Right kidney (tissue), 1 donor: ENCODE data around the gene SEMA3A.

Source experiments
- DNase-seq: peaks from one replicate; pipeline ENCODE4 v3.0.0-alpha.2; 2016

The SEMA3A gene

DNA sequence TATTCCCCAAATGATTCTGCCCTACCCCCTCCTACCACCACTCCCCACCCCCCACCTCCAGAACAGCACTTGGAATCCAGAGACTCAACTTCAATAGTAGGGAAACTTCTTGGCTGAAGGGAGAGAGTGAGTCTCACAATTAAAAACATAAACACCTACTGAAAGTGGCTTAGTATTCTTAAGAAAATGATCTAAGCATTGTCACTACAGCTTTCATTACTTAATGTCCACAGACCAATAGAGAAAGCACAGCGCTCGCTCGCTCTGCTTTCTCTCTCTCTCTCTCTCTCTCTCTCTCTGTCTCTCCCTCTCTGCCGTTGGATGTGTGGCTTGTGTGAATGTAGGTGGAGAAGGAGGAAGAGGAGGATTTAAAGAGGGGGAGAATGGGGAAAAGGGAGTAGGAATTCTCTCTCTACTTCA is 1.5 kb upstream of the SEMA3A start:
- DNase-seq: no peak

DNA sequence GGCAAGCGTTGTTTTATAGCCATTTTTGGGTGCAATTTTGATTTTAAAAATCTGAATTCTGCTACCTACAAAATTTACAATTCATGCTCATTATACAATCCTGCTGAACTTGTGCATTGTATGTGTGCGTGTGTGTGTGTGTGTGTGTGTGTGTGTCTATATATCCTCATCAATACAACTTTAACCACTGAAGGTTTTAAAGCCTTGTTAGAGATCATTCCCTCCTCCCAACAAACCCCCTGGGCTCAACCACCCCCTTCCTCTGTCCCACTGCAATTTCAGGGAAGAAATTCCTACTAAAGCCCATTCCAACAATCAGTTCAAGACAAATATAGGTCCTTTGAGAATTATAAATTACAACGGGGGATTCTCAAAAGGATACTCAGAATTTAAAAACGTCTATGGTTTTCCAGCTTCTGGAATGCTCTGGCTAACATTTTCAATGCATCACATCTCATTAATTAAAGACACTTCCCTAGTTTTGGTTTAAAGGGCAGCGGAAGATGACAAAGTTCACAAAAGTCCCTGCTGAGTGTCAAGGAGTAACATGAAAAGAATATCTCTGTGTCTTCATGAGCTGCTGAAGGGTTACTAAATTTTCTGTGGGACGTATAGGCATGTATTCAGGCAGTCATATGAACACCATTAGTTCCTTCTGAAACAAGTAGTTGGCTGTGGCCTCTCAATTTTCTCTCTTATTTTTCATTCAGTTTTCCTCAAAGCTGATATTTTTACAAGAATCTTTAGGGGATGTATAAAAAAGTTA is 889 bp upstream of the SEMA3A start:
- peak; percentile 45 for DNase-seq

DNA sequence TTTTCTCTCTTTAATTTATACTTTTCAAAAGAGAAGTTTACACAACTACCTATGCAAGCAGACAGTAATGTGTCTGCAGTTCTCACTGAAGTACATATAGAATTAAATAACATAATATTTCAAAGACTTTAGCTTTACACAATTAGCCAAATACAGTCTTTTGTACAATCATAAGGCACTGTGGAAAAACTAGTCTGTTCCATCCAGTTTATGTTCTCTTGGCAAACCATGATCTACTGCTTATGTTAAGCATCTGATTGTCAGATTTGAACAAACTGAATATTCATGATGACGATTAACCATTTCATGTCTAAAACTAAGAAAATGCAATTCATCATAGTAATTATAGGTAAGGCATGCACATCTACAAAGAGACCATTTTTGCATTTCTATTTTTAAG is 842 bp downstream of the SEMA3A start:
- no peak for DNase-seq

DNA sequence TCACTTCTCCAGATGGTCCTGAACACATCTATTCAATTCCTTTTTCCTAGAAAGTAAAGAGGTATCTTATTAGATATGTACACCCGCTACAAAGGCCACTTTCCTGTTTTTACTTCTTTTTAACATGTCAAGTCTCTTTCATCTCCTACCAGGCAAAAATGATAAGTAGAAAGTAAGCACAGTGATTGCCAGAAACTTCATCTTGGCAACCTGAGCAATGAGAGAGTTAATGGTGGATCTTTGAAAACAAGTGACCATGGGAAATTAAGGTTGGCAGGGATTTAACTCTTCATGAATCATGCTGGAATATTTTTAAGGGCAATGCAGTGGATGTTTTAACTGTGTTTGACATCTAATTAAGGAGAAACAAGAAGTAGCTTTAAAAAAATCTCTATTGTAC is 2.7 kb downstream of the SEMA3A start:
- DNase-seq: no peak

DNA sequence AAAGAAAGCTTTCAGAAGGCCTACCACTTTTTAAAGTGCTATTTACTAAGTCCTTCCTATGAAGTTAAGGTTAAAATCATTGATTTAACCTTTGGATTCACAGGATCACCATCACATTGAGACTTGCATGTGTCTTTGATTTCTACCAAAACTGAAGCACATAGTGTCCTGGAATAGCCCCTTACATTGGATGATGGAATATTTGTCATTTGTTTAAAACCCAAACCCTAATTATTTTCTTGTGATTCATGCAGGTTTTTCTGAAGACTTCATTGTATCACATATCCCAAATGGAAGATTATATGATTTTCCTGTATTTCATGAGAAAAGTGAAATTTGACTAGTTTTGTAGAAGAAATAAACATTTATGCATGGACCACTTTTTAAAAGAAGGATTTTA is 3.3 kb downstream of the SEMA3A start:
- no peak for DNase-seq

DNA sequence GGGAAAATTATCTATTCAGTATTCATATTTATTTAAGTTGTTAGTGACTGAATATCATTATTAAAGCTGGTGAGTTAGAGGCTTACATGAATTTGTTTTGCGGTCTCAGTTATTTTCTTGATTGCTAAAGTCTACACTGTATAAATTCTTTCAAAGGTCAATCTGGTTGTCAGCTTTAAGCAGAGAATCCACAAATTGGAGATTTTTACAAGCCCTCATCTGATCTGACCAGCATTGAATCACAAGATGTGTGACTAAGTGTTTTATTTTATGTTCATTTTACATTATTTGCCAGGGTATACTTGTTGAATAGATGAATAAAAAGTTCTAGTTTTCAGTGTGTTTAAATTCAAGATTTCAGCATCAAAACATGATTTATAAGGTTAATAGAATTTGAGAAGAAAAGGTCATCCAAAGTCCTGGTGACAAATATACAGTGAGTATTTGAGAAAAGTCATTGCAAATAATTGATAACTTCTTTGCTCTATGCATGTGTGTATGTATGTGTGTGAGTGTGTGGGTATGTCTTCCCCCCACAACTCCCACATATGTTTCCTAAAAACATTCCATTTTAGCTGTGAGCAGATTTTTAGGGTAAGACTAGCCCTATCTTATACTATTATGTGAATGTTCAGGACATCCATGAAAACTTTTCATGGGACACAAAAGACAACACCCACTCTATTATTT is 4.4 kb downstream of the SEMA3A start:
- no peak for DNase-seq

DNA sequence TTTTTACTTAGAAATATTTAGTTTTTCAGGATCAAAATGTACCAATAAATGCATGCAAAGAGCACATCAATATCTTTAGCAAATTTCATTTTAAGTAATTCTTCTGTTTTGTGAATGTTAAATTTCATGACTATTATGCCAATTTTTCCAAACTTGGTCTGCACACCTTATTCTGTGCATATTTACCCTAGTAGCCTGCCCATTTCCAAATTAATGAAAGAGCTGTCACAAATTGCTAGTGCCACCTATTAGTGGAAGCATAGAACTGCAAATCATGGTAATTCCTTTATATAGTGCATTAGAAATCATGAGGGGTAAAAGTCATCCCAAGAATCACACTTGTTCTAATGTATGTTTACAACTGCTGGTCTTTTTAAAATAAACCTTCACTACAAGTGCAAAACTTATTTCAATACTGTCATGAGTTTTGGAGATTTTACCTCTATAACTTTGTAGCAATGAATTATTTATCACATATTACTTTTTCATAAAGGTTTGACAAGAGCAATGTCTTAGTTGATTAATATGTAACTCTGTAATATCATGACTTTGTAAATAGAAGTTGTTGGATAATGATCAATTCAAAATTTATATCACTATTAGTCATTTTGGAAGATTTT is 5.7 kb downstream of the SEMA3A start:
- DNase-seq: no peak

DNA sequence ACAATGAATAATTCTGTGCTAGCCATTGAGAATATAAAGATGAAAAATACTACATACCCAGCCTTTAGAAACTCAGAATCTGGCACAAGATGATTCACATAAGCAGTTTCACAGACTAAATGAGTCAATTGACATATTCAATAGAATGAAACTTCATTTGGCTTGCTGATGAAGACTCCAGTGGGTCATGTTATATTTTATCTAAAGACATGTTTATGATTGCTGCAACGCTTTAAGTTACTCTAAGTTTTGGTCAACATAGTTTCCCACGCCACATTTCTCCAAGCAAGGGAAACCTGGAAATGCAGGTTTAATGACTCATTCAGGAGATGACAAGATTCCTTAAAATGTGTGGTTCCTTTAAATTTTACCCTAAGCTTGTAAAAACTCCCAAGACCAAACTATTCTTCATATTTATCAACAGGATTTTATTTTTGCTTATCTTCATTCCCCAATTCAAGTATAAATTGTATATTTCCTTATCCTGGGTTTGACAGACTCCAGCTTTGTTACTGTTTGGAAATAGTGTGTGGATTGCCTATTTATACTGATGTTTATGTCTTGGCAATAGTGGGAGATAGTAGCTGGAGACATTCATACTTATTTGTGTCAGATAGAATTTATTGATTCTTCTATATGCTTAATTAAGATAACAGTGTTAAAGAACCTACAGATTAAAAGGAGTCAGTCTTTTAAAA is 6.6 kb downstream of the SEMA3A start:
- DNase-seq: no peak

DNA sequence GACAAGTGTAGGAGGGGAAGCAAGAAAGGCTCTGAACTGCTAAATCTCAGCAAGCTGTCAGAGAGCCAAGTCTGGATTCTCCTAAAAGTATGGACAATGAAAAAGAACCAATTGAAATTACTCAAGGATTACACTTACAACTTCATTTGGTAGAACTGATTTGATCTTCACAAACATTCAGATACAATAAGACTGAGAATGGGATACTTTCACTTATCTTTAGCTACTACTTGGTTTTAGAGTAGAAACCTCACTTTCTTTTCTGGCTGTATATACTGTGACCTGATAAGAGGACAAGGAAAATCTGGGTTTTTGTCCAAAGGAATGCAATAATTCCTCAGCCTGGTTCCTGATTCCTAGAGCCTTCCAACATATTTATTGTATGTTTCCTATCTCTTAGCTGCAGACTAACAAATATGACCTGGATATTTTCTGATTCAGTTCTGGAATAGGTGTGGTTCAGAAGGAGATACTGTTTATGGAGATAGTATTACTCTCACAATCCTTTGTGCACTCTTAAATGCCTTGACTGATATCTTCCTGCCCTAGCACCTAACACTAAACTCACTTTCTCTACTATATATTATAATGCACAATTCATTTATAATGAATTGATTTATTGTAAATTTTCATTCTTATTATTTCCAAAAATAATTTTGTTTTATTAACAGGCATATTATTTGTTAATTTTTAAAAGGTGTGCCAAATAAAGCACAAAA is 7.3 kb downstream of the SEMA3A start:
- no peak for DNase-seq

DNA sequence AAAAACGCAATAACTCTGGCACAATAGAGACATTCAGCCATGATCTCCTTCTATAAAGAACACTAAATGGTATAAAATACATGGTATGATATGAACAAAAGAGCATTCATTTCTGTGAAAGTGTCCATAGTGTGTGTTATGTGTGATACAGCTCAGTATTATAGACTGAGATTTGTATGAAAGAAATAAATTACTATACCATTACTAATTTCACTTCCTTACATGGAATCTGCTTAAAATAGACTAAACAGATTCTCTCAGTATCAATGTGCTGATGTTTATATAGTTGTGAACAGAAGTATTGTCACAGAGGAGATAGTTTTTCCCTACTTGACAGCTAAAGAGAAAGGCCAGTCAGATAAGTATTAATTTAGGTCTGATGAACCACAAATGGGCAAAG is 10.8 kb downstream of the SEMA3A start:
- no peak for DNase-seq

DNA sequence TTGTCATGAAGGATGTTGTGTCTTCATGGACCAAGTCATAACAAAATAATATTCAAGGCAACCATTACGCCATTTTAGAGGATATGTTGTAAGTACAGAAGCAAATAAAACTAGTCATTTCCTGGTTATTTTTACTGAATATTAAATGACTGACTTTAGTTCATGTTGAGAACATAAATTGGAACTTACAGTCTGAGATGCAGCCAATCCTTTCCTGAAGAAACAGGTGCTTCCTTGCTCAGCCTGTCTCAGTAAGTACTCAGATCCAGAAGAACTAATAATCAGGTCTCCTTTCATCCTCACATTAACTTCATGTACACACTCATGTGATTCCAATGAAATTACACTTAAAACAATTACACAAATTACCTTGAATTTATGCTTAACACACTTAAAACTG is 12.3 kb downstream of the SEMA3A start:
- no peak for DNase-seq

DNA sequence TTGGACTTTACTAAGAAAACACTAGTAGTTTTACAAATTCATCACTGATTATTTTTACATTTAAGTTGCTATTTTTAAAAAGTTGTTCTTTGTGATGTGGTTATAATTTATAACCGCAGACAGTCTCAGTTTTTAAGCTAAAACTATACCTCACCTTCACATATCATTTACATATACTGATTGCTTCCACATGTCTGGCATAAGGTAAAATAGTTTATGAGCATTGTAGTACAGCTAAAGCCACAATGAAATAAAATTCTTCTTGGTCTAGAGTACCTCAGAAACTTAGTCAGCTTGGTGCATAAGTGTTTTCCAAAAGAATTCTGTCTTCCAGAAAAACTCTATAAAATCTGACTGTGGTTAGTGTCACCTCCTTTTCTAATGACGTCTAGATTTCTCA is 13.0 kb downstream of the SEMA3A start:
- no peak for DNase-seq

DNA sequence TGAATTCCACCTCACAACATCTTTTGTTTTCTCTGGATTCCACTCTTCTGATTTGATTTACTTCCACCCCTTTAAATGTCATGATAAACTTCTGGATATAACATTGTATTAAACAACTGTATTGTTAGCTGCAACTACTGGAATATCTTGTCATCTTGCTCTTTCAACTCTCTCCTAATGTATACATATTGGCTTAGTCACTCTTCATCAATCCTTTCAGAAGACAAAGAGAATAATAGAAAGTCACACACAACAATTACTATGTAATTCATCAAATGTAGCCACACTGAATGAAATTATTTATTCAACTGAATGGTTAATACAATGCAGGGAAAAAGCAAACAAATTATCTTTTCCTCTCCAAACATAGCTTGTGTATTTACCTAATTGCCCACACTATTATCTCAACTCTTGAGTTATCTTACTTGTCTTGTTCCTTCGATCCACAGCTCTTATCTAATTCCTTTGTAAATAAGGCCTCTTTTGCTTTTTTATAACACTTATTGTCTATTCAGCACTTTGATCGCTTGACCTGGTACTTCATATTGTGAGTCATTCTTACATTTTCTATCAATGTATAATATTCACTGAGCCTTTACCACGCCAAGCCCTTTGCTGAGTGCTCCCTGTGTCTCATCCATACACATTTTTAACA is 16.7 kb downstream of the SEMA3A start:
- DNase-seq: no peak

DNA sequence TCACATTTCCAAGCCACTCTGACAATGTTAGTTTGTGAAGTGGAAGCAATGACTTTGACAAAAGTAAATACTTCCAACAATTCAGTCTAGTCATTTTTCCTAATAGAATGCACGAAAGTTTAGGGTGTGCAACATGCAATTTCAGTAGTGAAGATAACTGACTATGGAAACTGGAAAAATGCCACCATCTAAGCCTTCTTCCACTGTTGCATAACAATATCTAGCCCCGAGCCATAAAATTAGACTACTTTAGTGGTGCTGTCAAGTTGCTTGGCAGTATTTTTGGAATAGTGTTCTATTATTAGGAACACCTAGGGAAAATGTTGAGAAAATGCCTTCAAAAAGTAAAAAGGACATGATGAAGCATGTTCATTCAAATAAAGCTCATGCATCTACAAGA is 17.9 kb downstream of the SEMA3A start:
- DNase-seq: no peak

DNA sequence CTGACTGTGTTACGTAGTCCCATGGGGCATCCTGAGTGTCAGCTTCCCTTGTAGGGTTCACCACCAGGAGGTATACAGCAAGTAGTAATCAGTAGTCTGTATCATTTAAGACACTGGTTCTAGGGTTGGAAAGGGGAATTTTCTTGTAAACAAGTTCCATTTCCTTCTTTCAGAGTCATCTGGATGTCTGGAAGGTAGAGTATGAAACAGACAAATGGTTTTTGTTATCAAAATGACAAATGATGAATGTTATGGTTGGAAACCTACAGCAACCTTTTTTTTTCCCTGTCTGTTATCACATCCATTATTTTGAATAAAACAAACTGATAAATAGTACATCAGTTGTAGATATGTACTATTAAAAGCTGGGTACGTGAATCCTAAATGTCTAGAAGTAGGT is 19.1 kb downstream of the SEMA3A start:
- DNase-seq: no peak

DNA sequence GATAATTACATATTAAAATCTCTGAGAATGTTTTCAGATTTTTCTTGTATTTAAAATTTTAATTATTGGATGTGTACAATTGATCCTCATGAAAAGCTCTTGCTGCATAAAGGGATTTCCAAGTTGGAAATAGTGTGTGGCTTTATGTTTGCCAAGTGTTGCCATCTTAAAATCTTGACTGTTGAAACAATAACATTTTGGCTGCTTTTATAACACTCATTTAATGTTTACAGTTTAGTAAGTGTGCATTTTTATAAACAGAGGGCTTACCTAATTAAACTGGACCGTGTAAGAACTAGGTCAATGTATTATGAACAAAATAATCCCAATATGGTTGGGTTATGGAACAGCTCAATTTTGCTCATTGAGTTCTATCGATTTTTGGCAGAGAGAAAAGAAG is 23.9 kb downstream of the SEMA3A start:
- no peak for DNase-seq

DNA sequence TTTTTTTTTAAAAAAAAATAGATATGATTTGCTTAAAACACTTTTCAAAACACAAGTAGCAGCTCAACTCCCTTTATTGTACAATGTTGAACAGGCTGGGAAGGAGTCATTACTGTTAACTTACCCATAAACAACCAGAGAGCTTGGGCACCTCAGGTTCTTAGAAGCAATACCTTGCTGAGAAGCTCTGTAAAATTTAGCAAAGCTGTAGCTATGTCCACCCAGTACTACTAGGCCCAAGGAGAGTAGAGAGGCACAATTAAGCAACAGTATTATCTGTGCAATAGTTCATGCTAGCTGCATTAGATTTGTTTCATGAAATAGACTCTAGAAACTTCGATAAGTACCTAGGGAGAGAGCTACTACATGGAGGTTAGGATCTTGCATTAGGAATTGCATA is 32.0 kb downstream of the SEMA3A start:
- DNase-seq: no peak

DNA sequence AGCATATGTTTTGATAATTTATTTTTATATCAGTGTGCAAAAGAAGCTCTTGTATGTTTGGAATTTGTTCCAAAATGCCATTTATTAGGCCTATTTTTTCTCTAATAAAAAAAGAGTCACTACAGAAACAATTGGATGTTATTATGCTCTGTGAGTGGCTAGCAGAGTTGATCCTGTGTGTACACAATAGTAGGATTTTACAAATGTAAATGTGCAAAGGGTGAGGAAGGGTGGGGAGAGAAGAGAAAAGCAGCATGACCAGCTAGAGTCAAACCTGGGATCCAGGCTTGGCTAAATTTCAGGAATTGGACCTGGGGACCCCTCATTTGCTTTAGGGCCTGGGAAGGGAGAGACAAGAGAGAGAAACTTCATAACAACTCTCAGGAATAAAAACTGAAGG is 32.5 kb downstream of the SEMA3A start:
- no peak for DNase-seq

DNA sequence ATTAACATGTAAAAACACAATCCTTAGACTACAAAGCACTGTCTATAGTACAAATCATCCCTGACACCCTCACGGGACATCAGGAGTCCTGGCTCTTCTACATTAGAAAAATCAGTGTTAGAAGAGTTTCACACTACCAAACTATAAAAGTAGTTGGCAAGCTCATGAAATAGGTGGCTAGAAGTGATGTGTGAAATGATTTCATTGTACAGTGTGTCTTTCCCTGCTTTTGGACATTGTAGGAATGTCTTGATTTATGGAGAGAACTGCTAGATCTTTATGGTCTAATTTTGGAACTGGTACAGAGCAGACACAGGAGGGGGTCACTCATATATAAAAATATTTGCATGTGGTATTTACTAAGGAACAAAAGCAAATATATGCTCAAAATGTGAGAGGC is 33.2 kb downstream of the SEMA3A start:
- no peak for DNase-seq

DNA sequence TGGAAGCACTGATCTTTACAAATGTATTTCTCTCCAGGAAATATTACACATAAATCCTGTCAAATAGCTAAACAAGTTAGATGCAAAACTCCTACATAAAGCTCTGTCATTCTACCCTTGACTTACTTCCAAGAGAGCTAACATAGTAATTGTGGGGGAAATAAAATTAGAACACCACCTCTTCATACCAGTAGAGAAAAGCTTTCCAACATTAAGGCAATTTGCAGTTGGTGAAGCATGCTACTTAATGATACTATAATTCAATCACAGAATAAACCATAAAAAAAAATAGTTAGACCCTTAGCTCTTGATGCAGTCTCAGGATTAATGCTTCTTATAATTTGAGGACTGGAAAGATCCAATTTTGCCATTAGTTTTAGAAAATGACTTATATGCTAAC is 35.2 kb downstream of the SEMA3A start:
- DNase-seq: no peak

DNA sequence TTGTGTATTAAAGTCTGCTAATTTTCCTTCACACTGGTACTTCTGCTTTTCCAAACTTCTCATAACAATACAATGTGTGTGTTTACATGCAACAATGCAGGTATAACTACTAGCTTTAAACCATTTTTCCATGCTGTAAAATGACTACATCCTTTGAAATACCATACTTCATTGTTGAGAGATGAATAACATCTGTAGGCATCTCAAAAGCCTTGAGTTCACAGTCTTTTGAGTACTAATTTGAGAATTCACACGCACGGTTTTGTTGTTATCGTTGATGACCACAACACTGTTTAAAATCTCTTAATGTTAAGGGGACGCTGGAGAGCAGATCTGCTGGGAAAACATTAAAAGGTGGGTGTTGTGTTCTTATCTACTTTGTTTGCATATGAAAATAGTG is 37.4 kb downstream of the SEMA3A start:
- no peak for DNase-seq
